HepG2 (cell line): ENCODE results near the gene VILL. TPM values are rescaled to one million over a fixed set of nuclear protein-coding genes. Genes with fewer than 3 reads are reported as not detected.
A peak's percentile ranks its signal among the peaks of the same experiment; 100 is the strongest.

Experiments used
- NR2F6 ChIP-seq, 2 experiments: IDR thresholded peaks; 2 replicates each; pipeline ENCODE4 v1.6.1; 2016; ENCODE audit warnings: antibody characterized with exemption in 1 of 2, mild to moderate bottlenecking in 1 of 2
- SOX5 ChIP-seq: IDR thresholded peaks from 2 replicates; pipeline ENCODE4 v1.6.1; 2016; ENCODE audit warnings: borderline replicate concordance
- ZNF234 ChIP-seq: sonication (generic); formaldehyde crosslinking; conservative IDR thresholded peaks from 2 replicates; pipeline ENCODE4 v1.5.1; 2020; ENCODE audit warnings: mild to moderate bottlenecking, missing genetic modification reagents
- ZNF318 ChIP-seq: sonication (generic); formaldehyde crosslinking; IDR thresholded peaks from 2 replicates; pipeline ENCODE4 v1.4.0; 2020; ENCODE audit warnings: mild to moderate bottlenecking, missing genetic modification reagents
- polyA plus RNA-seq, 8 experiments: library from polyadenylated mRNA; depleted of rRNA in 3 of 8; stranded (reverse) in 7 of 8; unstranded in 1 of 8; fragments of >200 nt; fragmentation: Illumina TruSeq in 4 of 8; extraction: Trizol in 4 of 8; gene quantifications; 2 replicates each; pipeline versions ENCODE4 v1.2.1 to v1.2.3, GENCODE V29; 2011 to 2016; ENCODE audit warnings: low read depth in 4 of 8, missing spikeins in 1 of 8, mixed read lengths in 1 of 8; ENCODE audit not compliant: insufficient read depth in 1 of 8
- total RNA-seq, 5 experiments: library from RNA; depleted of rRNA; stranded (reverse); fragments of >200 nt; fragmentation: Illumina TruSeq; extraction: Trizol; gene quantifications; 2 replicates each; pipeline ENCODE4 v1.2.3, GENCODE V29; 2016; ENCODE audit warnings: low read depth in 1 of 5
- TF ChIP-seq, protein P1 (sequence below): IDR thresholded peaks from 2 replicates; pipeline ENCODE4 v1.6.1; 2016; ENCODE audit warnings: missing compliant biosample characterization, missing genetic modification reagents, borderline replicate concordance
- TF ChIP-seq, protein P2 (sequence below): sonication (generic); formaldehyde crosslinking; IDR thresholded peaks from 2 replicates; pipeline ENCODE4 v1.4.0; 2020; ENCODE audit warnings: missing genetic modification reagents
- TF ChIP-seq, protein P3 (sequence below): sonication (generic); formaldehyde crosslinking; IDR thresholded peaks from 2 replicates; pipeline ENCODE4 v1.4.0; 2020; ENCODE audit warnings: missing genetic modification reagents, borderline replicate concordance
- TF ChIP-seq, protein P4 (sequence below): sonication (generic); formaldehyde crosslinking; IDR thresholded peaks from 2 replicates; pipeline ENCODE4 v1.5.0; 2020; ENCODE audit warnings: missing genetic modification reagents

VILL gene
- total and polyA plus RNA-seq, 2 of the 13 experiments (the other 11 are each of a cell fraction or from before 2014, with no cell fraction given) = 3.2 to 5.3 TPM

DNA sequence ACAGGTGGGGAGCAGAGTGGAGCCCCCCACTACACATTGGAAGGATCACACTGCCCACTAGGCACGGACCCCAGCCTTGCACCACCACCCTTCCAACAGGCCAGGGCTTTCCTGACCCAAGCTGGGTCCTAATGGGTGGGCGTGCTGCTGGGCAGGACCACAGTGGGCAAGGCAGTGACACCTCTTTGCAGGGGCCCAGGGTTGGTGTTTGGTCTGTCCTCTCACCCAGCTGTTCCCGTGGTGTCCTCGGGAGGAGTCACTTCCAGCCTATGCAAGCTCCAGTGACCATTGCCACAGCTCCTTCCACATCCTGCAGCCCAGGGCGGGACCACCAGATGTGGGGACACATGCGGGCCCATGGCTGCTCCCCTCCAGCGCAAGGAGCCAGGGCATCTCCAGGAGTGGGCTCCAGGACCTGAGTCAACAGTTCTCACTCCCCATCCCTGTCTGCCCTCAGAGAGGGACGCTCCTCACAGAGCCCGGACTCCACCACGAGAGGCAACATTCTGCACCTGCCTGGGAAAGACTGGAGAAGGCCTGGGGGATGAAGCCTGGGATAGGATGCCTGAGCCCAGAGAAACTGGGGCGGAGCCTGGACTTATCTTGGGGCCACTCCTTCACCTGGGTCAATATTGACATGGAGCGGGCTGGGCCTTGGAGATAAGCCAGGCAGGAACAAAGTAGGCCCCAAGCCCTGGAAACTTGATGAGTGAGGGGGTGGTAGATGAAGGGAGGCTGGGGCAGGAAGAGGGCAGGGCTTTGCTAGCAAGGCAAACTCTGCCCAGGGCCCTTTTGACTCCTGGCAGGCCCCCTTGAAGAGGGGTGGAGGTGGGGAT lies 3.9 kb upstream of the VILL start (continued):
- TF ChIP-seq ZNF318 (CRISPR knock-in tag) = no peak
- TF ChIP-seq, protein P1, sequence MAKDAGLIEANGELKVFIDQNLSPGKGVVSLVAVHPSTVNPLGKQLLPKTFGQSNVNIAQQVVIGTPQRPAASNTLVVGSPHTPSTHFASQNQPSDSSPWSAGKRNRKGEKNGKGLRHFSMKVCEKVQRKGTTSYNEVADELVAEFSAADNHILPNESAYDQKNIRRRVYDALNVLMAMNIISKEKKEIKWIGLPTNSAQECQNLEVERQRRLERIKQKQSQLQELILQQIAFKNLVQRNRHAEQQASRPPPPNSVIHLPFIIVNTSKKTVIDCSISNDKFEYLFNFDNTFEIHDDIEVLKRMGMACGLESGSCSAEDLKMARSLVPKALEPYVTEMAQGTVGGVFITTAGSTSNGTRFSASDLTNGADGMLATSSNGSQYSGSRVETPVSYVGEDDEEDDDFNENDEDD (CRISPR knock-in tag) = peak; percentile 8; the same call in 1 of the 2 replicates
- TF ChIP-seq NR2F6 (IDR thresholded peaks at IDR 0.05) = no peak; the same call in 1 of the 2 replicates
- TF ChIP-seq NR2F6 (CRISPR knock-in tag; IDR thresholded peaks at IDR 0.05) = 0 out of 2 replicates have a peak, but pooled peaks have one; percentile 33
- TF ChIP-seq, protein P2, sequence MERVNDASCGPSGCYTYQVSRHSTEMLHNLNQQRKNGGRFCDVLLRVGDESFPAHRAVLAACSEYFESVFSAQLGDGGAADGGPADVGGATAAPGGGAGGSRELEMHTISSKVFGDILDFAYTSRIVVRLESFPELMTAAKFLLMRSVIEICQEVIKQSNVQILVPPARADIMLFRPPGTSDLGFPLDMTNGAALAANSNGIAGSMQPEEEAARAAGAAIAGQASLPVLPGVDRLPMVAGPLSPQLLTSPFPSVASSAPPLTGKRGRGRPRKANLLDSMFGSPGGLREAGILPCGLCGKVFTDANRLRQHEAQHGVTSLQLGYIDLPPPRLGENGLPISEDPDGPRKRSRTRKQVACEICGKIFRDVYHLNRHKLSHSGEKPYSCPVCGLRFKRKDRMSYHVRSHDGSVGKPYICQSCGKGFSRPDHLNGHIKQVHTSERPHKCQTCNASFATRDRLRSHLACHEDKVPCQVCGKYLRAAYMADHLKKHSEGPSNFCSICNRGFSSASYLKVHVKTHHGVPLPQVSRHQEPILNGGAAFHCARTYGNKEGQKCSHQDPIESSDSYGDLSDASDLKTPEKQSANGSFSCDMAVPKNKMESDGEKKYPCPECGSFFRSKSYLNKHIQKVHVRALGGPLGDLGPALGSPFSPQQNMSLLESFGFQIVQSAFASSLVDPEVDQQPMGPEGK (CRISPR knock-in tag) = peak; percentile 90
- TF ChIP-seq SOX5 (CRISPR knock-in tag) = peak; percentile 26; the same call in 1 of the 2 replicates
- no peak for TF ChIP-seq ZNF234 (CRISPR knock-in tag)
- TF ChIP-seq, protein P3, sequence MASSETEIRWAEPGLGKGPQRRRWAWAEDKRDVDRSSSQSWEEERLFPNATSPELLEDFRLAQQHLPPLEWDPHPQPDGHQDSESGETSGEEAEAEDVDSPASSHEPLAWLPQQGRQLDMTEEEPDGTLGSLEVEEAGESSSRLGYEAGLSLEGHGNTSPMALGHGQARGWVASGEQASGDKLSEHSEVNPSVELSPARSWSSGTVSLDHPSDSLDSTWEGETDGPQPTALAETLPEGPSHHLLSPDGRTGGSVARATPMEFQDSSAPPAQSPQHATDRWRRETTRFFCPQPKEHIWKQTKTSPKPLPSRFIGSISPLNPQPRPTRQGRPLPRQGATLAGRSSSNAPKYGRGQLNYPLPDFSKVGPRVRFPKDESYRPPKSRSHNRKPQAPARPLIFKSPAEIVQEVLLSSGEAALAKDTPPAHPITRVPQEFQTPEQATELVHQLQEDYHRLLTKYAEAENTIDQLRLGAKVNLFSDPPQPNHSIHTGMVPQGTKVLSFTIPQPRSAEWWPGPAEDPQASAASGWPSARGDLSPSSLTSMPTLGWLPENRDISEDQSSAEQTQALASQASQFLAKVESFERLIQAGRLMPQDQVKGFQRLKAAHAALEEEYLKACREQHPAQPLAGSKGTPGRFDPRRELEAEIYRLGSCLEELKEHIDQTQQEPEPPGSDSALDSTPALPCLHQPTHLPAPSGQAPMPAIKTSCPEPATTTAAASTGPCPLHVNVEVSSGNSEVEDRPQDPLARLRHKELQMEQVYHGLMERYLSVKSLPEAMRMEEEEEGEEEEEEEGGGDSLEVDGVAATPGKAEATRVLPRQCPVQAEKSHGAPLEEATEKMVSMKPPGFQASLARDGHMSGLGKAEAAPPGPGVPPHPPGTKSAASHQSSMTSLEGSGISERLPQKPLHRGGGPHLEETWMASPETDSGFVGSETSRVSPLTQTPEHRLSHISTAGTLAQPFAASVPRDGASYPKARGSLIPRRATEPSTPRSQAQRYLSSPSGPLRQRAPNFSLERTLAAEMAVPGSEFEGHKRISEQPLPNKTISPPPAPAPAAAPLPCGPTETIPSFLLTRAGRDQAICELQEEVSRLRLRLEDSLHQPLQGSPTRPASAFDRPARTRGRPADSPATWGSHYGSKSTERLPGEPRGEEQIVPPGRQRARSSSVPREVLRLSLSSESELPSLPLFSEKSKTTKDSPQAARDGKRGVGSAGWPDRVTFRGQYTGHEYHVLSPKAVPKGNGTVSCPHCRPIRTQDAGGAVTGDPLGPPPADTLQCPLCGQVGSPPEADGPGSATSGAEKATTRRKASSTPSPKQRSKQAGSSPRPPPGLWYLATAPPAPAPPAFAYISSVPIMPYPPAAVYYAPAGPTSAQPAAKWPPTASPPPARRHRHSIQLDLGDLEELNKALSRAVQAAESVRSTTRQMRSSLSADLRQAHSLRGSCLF (CRISPR knock-in tag) = no peak
- TF ChIP-seq, protein P4, sequence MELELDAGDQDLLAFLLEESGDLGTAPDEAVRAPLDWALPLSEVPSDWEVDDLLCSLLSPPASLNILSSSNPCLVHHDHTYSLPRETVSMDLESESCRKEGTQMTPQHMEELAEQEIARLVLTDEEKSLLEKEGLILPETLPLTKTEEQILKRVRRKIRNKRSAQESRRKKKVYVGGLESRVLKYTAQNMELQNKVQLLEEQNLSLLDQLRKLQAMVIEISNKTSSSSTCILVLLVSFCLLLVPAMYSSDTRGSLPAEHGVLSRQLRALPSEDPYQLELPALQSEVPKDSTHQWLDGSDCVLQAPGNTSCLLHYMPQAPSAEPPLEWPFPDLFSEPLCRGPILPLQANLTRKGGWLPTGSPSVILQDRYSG = no peak
